T-helper 9 cell (primary cell): ENCODE measurements around the gene TMEM30B.

Experiments used
- DNase-seq: peaks from one replicate; pipeline ENCODE4 v3.0.0-alpha.2; 2020

TMEM30B gene

DNA sequence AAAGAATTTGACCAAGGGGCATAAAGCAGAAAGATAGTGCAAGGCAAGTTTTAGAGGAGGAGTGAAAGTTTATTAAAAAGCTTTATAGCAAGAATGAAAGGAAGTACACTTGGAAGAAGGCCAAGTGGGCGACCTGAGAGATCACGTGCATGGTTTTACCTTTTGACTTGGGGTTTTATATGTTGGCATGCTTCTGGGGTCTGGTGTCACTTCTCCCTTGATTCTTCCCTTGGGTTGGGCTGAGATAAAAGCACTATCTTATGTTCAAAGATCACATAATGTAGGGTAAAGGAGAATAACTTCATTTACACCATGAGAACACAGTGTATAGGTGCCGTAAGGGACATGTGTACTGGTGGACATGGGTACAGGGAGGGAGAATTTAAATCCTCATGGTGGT lies 17.7 kb upstream of the TMEM30B start:
- DNase-seq = no peak

DNA sequence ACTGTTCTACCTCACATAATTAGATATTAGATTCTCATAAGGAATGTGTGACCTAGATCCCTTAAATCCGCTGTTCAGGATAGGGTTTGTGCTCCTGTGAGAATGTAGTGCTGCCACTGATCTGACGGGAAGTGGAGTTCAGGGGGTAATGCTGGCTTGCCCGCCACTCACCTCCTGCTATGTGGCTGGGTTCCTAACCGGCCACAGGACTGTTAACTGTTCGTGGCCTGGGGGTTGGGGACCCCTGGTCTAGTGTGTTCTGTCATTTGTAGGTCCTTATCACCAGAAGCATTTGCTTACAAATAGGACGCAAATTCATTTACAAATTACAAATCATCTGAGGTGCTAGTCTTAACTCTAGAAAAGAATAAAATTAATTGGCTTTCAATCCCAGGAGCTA lies 16.4 kb upstream of the TMEM30B start:
- no peak for DNase-seq

DNA sequence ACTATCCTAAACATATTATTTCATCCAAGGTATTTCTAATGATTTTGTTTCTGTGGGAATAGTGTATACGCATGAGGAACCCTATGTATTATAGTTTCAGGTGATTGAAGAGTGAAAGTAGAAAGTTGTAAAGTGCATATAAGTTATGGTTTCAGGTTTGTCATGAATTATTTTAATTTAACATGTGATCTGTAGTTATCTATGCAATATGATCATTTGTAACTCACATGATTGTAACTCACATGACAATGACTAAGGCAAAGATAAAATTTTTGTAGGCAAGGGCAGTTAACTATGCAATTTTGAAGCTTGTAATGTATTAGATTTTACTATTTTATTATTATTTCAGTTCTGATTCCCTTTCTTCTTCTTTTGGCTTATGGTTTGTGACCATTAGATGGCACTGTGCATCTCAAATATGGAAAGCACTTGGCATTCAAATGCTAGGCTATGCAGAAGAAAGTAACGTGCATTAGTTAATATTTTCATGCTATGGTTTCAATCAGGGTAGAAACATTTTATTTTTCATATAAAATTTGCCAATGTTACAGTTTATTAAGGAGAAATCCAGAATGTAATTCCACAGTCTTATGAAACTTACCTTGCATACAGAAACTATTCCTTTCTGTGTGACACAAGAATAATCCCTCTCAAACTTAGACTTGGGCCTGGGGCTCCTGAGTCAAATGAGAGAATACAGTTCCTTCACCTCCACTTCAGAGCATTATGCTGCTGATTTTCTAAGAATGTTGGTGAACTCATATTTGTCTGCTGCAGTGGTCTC lies 15.8 kb upstream of the TMEM30B start:
- DNase-seq = no peak

DNA sequence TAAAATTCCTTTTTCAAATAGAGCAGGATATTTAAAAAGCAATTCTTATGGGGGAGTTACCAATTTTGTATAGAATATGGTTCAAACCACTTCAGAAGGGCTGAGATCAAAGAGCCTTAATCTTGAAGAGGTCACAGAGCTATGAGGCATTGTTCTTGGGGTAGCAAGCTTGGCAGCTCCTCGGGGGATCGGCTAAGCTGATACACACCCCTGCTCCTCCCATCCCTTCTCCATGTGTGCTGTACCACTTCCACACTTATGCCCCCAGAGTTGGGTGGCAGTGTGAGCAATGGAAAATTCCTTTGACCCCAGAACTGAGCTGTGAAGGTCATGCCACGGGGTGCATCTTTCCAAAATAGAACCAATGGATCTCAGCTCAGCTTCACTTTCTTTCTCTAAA lies 15.0 kb upstream of the TMEM30B start:
- DNase-seq = no peak

DNA sequence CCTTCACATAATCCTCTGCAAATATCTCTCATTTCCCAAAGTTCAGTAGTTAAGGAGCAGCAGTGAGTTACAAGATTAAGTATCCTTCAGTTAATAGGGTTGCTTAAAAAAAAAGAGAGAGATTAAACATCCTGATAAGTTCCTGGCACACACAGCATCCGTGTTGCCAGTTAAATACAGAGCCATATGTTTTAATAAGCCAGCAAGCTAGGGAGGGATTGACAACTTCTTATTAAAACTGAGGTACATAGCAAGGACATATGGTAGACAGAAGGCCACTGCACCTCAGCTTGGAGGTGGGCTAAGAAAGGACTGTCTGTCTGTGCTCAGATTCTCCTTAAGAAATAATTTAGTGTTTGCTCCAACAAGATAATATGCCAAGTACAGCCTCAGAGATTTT lies 9.6 kb upstream of the TMEM30B start:
- DNase-seq = no peak

DNA sequence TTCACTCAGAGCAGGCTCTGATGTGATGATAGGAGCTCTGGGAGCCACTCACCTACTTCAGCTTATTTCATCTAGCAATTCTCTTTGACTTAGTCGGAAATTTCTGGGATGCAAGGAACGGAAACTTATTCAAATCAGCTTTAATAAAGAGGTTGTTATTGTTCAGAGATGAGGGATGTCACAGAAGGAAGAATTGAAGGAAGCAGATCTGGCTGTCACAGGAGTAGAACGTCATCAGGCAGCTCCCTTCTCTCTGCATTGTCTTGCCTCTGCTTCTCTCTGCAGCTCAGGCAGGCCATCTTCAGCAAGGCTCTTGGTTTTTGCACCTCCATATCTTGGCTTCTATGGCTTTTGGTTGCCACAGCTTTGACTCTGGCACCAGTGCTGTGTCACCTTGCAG lies 7.6 kb upstream of the TMEM30B start:
- DNase-seq = no peak

DNA sequence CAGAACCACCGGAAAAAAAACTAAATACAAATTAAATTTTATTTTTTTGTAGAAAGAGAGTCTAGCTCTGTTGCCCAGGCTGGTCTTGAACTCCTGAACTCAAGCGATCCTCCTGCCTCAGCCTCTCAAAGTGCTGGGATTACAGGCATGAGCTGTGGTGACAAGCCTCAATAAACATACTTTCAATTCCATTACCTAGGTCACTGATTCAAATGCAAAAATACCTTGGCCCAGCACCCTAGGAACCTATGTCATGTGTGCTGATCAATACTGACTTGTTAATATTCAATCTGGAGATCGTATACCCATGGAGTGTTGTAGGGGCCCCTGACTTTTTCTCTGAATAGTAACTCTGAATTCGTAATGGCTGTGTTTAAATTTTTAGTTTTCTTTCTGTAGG lies 7.1 kb upstream of the TMEM30B start:
- no peak for DNase-seq

DNA sequence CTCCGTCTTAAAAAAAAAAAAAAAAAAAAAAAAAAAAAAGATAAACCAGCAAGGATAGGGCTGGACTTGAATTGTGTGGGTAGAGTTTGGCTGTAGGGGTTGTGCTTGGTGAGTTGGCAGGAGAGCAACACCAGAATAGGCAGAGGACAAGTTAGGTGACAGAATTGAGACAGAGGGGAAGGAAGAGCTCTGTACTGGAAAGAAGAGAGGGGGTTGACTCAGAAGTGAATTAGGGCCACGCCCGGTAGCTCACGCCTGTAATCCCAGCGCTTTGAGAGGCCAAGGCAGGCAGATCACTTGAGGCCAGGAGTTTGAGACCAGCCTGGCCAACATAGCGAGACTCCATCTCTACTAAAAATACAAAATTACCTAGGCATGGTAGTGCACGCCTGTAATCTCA lies 6.1 kb upstream of the TMEM30B start:
- no peak for DNase-seq

DNA sequence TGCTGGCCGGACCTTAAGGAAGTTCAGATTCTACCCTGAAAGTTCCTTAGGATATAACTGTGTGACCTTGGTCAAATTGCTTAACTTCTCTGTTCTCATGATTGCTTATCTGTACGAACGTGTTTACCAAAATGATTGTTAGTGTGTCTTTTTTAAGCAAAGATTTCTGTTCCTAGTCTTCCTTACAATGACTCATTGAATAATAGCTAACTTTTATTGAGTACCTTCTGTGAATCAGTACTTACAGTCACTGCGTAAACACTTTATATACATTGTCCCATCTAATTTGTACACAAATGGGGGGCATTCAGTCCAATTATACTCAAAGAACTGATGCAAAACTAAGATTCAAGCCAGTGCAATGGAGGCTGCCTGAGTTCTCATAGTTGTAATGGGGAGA lies 4.2 kb upstream of the TMEM30B start:
- DNase-seq = no peak

DNA sequence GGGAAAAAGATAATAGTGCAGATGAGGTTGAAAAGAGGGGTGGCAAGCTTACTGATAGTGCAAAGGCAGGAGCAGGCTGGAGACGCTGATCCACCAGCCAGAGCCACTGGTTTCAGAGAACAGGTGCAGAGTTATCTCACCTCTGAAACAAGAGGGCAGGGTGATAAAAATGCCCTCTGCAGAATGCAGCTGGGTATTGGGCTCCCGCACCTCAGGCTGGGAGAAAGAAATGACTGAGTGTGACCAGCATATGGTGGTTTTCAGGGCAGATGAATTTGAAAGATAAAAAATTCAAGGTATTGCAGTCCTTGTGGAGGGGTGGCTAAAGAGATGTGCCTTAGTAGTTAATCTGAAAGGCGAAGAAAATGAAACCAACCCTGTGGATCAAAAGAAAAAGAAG lies 2.9 kb upstream of the TMEM30B start:
- no peak for DNase-seq

DNA sequence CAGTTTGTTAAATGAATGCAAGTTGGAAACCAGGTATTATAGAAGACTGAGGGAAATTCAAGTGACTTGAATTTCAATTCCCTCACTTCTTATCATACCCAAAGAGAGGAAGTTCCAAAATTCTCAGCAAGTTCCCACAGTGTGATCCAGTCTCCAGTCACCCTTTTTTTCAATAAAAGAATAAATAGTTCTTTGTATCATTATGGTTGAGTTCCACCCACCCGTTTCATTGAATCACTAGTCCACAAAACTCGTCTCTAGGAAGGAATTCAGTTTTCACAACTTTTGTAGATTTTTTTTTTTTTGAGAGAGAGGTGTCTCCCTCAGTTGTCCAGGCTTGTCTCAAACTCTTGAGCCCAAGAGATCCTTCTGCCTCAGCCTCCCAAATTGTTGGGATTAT lies 1.6 kb upstream of the TMEM30B start:
- no peak for DNase-seq

DNA sequence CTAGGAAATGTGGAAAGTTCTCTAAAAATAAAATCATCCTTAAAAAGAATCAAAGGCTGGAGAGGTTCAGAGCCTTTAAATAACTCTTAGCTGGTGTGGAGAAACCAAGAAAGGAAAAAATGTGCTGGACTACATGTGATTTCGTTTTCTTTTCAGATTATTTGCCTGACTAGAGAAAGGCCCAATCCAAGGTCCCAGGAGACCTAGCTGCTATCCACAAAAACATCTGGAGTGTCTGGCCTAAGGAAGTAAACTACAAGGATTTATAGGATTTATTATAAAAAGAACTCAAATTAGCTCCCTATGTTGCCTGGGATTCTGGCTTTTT lies 774 bp upstream of the TMEM30B start:
- no peak for DNase-seq

DNA sequence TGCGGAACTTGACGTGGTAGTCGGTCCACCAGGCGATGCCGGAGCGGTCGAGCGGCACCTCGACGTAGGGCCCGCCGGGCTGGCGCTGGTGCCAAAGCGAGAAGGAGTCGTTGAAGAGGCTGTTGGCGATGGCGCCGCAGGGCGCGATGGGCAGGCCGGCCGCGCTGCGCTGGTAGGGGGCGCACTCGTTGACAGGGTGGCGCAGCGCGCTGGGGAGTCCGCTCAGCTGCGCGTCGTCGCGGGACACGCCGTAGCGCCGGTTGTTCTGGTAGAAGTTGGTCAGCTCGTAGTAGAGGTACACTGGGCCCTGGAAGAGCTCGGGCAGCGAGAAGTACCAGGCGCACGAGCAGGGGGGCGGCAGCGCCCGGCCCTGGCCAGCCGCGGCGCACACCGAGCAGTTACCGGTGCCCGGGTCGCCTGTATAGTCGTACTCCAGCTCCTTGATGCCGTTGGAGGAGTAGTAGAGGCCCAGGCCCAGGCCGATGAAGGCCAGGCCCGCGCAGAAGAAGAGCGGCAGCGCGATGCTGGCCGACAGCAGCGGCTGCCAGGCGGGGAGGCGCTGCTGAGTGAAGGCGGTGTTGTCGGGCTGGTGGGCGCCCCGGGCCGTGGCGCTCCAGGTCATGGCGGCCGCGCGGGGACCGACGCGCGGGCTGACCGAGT lies 482 bp downstream of the TMEM30B start:
- peak; percentile 70 for DNase-seq

DNA sequence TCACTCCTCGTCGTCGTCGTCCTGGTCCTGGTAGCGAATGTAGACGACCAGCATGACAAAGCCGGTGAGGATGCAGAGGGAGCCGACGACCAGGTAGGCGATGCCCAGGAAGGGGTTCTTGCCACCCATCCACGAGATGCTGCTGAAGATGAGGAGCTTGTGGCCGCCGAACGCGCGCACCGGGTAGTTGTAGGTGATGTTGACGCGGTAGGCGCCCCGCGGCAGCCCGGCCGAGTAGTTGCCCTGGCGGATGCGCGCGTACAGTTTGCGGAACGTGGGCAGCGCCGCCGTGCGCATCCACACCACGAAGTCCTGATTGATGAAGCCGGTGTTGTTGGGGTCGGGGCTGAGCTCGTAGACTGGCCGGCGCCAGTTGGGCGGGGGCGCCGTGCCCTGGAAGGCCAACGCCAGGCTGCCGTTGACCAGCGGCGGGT lies 1.0 kb downstream of the TMEM30B start:
- peak; percentile 26 for DNase-seq

DNA sequence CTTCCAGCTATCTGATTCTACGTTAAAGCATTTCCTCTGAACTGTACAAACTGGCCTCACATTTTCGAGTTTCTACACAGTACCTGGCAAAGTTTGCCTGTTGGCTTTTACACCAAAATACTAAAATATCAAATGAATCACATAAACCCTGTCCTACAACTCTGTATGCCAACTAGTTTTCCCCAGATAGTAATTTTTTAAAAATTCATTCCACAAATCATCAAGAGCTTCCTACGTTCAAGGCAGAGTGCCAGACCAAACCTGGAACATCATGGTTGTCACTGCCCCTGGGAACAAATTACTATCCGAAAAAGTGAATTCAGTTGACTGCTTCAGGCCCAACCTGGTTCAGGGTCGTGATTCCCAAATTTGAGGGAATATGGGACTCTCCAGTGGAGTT lies 2.1 kb downstream of the TMEM30B start:
- DNase-seq = no peak

DNA sequence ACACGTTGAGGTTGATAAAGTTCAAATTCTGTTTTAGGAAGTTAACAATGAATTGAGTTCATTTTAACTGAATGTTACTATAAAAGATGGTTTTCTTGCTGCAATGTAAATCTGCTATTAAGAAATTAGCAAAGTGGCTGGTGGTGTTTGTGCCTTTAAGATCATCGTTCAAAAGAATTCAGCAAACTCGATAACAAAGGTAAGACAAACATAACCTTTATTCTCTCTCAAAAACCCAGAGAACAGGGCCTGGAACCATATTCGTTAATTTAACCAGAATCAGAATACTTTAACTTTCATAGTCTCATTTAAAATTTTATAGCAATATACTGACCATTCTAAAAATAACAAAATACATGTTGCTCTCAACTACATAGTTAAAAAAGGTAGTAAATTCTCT lies 3.4 kb downstream of the TMEM30B start:
- DNase-seq = no peak

DNA sequence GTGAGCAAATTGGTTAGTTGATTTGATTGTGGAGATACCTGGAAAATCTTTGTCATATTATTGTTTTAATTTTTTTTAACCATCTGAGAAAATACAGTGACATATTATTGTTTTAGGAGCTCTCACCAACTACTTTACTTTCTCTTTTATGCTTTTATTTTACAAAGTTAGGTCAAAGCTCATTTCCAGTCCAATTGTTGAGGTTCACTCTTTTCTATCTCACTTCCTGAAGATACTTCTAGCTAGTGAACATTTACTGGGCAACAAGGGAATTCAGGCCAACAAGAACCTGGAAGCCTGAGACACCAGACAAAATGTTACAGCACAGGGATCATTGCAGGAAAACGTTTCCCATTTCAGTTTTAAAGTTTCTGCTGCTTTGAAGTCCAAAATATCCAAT lies 3.9 kb downstream of the TMEM30B start:
- DNase-seq = no peak

DNA sequence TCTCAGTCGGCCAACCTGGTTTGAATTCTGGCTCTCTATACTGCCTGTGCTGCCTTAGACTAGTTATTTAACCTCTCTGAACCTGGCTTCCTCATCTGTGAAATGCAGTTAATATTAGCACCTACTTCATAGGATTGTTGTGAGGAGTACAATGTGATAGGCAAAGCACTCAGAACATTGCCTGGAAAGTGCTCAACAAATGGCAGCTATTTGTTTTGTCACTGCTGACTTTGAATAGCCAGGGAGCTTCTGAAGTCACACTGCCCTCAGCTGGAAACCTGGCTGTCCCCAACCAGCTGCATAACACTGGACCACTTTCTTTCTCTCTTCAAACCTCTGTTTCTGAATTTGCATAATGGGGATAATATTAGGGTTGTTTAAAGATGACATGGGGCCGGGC lies 9.6 kb downstream of the TMEM30B start:
- no peak for DNase-seq

DNA sequence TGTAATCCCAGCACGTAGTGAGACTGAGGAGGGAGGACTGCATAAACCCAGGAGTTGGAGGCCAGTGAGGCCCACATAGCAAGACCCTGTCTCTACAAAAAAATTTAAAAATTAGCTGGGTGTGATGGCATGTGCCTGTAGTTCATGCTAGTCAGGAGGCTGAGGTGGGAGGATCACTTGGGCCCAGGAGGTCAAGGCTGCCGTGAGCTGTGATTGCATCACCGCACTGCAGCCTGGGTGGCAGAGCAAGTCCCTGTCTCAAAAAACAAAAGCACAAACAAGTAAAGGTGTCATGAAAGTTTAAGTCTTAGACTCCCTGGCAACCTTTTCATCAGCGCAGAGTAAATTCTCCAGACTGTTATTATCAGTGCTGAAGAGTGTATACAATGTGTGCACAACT lies 10.4 kb downstream of the TMEM30B start:
- no peak for DNase-seq

DNA sequence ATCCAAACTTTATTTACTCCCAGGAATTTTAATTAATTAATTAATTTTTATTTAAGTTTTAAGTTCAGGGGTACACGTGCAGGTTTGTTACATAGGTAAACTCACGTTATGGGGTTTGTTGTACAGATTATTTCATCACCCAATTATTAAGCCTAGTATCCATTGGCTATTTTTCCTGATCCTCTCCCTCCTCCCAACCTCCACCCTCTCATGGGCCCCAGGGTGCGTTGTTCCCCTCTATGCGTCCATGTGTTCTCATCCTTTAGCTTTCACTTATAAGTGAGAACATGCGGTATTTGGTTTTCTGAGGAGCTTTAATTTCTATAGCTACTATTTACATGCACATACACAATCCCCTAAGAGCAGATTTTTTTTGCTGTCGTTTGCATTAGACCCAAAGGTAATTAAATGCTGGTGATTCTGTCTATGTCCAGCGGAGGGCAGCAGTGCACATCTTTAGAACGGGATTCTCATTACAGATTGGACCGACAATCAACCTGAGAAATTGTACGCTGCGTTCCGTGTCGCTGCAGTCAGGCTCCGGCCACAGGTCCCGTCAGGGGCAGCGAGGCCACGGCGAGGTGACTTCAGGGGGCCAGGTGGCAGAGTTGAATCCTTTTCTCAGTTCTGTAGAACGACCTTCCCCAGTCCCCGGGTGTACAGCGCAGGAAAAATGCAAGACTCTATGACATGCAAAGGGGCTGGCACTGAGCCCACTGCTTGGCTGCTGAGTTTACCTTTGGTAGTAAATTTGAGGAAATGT lies 11.6 kb downstream of the TMEM30B start:
- peak; percentile 57 for DNase-seq

DNA sequence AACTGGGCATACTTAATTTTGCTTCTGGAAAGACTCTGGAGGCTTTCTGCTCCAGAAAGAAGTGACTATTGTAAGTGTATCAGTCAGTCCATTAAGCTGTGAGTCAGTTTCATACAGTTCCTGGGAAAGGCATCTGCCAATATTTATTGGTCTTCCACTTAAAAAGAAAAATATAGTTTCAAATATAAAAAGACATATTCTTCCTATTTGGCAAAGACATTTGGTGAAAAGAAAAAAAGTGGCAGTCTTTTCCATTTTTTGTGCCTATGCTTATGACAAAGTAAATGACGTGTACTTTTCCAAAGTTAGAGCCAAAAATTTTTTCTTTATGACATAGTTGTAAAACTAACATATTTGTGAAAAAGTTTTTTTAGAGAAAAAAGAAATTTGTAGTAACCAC lies 12.3 kb downstream of the TMEM30B start:
- no peak for DNase-seq

DNA sequence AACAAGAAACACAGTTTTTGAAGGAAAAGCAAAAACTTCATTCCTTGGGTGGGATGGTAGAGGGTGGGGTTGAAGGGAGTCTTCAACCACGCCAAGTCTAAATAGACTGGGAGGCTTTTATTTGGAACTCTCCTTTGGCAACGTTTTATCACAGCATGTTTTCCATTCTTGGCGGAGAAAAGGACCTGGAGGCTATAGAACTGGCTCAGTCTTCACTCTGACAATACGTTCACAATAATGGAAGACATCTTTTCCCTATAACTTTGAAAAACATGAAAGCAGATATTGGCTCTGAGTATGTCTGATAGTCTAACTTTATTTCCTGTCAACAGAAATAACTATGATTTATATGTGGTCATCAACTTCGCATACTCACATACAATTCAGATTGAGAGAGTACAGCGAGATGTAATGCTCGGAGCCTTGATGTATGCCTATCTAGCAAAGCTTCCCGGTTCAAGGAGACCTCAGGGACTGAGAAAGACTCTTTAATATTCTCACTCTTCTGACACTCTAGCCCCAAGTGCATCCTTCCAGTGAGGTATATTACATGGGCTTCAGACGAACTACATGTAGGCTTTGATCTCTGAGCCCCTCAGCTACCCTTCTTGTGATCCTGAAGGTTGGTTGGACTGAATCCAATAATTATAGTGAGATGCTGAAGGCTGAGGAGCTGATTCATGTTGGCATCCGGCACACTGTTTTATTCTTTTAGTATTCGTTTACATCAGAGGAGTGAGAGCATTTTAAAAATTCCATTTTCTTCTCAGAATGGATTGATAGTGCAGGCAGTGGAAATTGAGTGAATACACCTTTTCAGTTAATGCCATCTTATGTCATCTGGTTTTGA lies 14.0 kb downstream of the TMEM30B start:
- no peak for DNase-seq

DNA sequence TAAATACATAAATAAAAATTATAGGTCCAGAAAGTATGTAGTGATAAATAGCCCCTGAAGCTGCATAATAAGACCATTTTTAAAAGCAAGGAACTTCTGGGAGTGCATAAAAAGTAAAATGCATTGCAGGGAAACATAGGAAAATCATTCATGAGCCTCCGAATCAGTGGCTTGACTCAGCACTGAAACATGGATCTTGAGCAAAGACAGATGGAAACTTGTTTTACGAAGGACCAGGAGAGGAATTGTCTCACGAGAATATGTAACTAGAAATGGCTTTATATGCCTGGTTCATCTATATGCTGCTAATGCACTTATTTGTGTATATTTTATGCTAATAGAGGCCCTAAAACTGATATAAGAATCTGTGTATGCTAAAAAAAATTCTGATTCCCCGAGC lies 14.7 kb downstream of the TMEM30B start:
- no peak for DNase-seq
